Measurements from ENCODE around the gene MTUS2. TPM values are rescaled to one million over a fixed set of nuclear protein-coding genes. Genes with fewer than 3 reads are reported as not detected.

Gene MTUS2
- total and polyA plus RNA-seq, 9 of the 15 experiments (the other 6 are each of a cell fraction or from before 2014, with no cell fraction given): 0.01 to 0.28 (median 0.06) TPM; not detected in 1

DNA sequence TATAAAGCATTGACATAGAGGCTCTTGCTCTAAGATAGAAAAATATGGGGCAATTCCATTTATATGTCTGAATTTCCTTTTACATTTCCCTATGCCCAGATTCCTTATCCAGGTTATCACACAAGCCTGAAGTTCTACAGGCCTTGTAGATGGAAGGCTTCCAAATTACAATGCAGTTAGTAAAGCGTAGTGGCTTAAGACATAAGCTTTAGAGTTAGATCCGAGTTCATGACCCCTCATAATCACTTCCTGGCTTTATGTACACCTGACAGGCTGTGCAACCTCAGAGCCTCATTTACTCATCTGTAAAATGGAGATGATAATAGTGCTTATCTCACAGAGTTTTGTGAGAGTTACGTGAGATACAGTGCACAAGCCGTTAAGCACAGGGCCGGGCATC, 601.9 kb downstream of the MTUS2 start (continued):
- no peak for TF ChIP-seq TRIM24 (IDR thresholded peaks at IDR 0.05)
- no peak for TF ChIP-seq SMAD4 (CRISPR knock-in tag; conservative IDR thresholded peaks at IDR 0.05)
- no peak for TF ChIP-seq ZNF696 (CRISPR knock-in tag; conservative IDR thresholded peaks at IDR 0.05)
- no peak for TF ChIP-seq RUNX1 (IDR thresholded peaks at IDR 0.05; ENCODE audit: low read depth)
- TF ChIP-seq TBL1XR1 (IDR thresholded peaks at IDR 0.05; ENCODE audit: low read length in 2 of 2): no peak
- TF ChIP-seq ZNF408 (CRISPR knock-in tag; IDR thresholded peaks at IDR 0.05; ENCODE audit: low read depth): no peak
- no peak for TF ChIP-seq ZFP30 (CRISPR knock-in tag; IDR thresholded peaks at IDR 0.05; ENCODE audit: borderline replicate concordance)
- no peak for TF ChIP-seq ETV6 (IDR thresholded peaks at IDR 0.05; ENCODE audit: borderline replicate concordance in 1 of 2, low read depth in 2 of 2, low read length in 1 of 2)
- no peak for TF ChIP-seq ETV6 (CRISPR knock-in tag; IDR thresholded peaks at IDR 0.05; ENCODE audit: borderline replicate concordance)

GRCh38 chr13:29423050-29423449, 602.9 kb downstream of the MTUS2 start:
- Histone ChIP-seq H3K9me1 (ENCODE audit: control insufficient read depth, insufficient read depth, low read length) (no peaks in the 10 kb centered on the region), H3K9ac (ENCODE audit: insufficient read depth in 1 of 2, low read depth in 2 of 2, low read length in 2 of 2) (no peak overlapping the region), H2AFZ (ENCODE audit: low read depth, low read length) (no peak overlapping the region), H3K36me3 (ENCODE audit: control insufficient read depth, insufficient read depth, low read length) (no peaks in the 10 kb centered on the region), H3K27me3 (ENCODE audit: control insufficient read depth in 2 of 2, insufficient read depth in 2 of 2, low read length in 2 of 2) (peaks cover 0 to 2% of the 10 kb centered on the region in 2 experiments; a peak in 2 of 5 replicates), H3K27ac (ENCODE audit: extremely low read depth, low read depth, low read length) (no peak overlapping the region), H3K9me3 (replicated peaks; ENCODE audit: control insufficient read depth, insufficient read depth, low read depth, low read length) (no peaks in the 10 kb centered on the region), H3K4me2 (ENCODE audit: insufficient read depth, low read length) (no peak overlapping the region), H4K20me1 (replicated peaks; ENCODE audit: control insufficient read depth, insufficient read depth, low read length) (no peaks in the 10 kb centered on the region), H3K79me2 (ENCODE audit: control insufficient read depth, insufficient read depth, low read length) (no peaks in the 10 kb centered on the region), H3K4me3 (no peak overlapping the region), H3K4me1 (replicated peaks in 1 of 2; ENCODE audit: control insufficient read depth in 2 of 2, insufficient read depth in 2 of 2, low read length in 2 of 2) (peaks cover 0 to under 1% of the 10 kb centered on the region in 2 experiments; a peak in 2 of 5 replicates)
- WGBS (ENCODE audit: insufficient coverage, low coverage, missing lambda C conversion rate): 60% methylated on average over 1 of the region's 1 CpG
- no peak for ATAC-seq
- CTCF ChIA-PET (ENCODE audit: low intra/inter-chr PET ratio): no interaction called here
- TF ChIP-seq BRCA1 (IDR thresholded peaks at IDR 0.05) (no peak), BRCA1 (CRISPR knock-in tag; IDR thresholded peaks at IDR 0.05) (no peak), USF1 (CRISPR knock-in tag; IDR thresholded peaks at IDR 0.05) (no peak), XRCC4 (IDR thresholded peaks at IDR 0.05; ENCODE audit: extremely low read depth, insufficient read depth, insufficient read length) (no peak), STAT5A (IDR thresholded peaks at IDR 0.05; ENCODE audit: borderline replicate concordance, low read length) (no peak), FOXK1 (CRISPR knock-in tag; IDR thresholded peaks at IDR 0.05; ENCODE audit: borderline replicate concordance) (no peak), PTBP1 (IDR thresholded peaks at IDR 0.05; ENCODE audit: low read depth, low read length) (no peak), GTF2E2 (tag; IDR thresholded peaks at IDR 0.05) (no peak)
- POLR2A ChIA-PET: no interaction called here
- FAIRE-seq: no peak
- BruUV-seq (replicated peaks): no TSS peak
- intact Hi-C loops (cut with micrococcal nuclease) (no loop called here), in situ Hi-C loops (cut with MboI) (no loop called here)
- no peak for DNase-seq (ENCODE audit: extremely low read depth in 1 of 4, low spot score in 3 of 4)

Data from K562 (cell line).